ENCODE measurements around the gene ACOD1.

Gene ACOD1

GRCh38 chr13:76929320-76929719, 19.0 kb upstream of the ACOD1 start:
- Histone ChIP-seq H3K4me1 (ENCODE audit: control insufficient read depth, low read depth, low read length) (no peaks in the 10 kb centered on the region), H3K27me3 (ENCODE audit: insufficient read depth, low read length, poor library complexity) (no peaks in the 10 kb centered on the region), H2BK15ac (replicated peaks; ENCODE audit: low read depth) (no peak overlapping the region), H4K5ac (ENCODE audit: low read length) (no peak overlapping the region), H2BK120ac (ENCODE audit: low read depth, low read length) (no peak overlapping the region), H3K79me2 (ENCODE audit: control insufficient read depth, insufficient read depth, low read length) (no peaks in the 10 kb centered on the region), H3K79me1 (ENCODE audit: low read length) (no peaks in the 10 kb centered on the region), H3K56ac (ENCODE audit: low read length) (no peak overlapping the region), H3K4me3 (ENCODE audit: low read length) (no peak overlapping the region), H3K36me3 (ENCODE audit: control insufficient read depth, insufficient read depth, low read length) (no peaks in the 10 kb centered on the region), H2BK5ac (ENCODE audit: low read length) (no peak overlapping the region), H3K4ac (ENCODE audit: low read depth, low read length) (no peak overlapping the region), H3K18ac (ENCODE audit: low read length) (no peak overlapping the region), H3K23ac (ENCODE audit: low read length) (no peak overlapping the region), H4K8ac (ENCODE audit: low read depth, low read length) (no peak overlapping the region), H3K4me2 (ENCODE audit: low read length) (no peak overlapping the region), H2AK5ac (ENCODE audit: low read length) (no peak overlapping the region), H3K9ac (ENCODE audit: low read length) (no peak overlapping the region), H3K27ac (ENCODE audit: low read depth, low read length) (no peak overlapping the region)
- no peak for DNase-seq
- no CpG with 5 or more reads among the region's 8 CpGs for WGBS (ENCODE audit: extremely low coverage, insufficient coverage, low lambda C conversion rate)

- Histone ChIP-seq H4K5ac (ENCODE audit: low read length) (no peak overlapping the region), H3K9ac (ENCODE audit: low read length) (no peak overlapping the region), H2BK5ac (ENCODE audit: low read length) (no peak overlapping the region), H3K79me2 (ENCODE audit: control insufficient read depth, insufficient read depth, low read length) (no peaks in the 10 kb centered on the region), H3K23ac (ENCODE audit: low read length) (no peak overlapping the region), H3K4me3 (ENCODE audit: low read length) (no peak overlapping the region), H3K56ac (ENCODE audit: low read length) (no peak overlapping the region), H3K4ac (ENCODE audit: low read depth, low read length) (no peak overlapping the region), H2AK5ac (ENCODE audit: low read length) (no peak overlapping the region), H2BK120ac (ENCODE audit: low read depth, low read length) (no peak overlapping the region), H3K4me1 (ENCODE audit: control insufficient read depth, low read depth, low read length) (no peaks in the 10 kb centered on the region), H3K27ac (ENCODE audit: low read depth, low read length) (no peak overlapping the region), H3K27me3 (ENCODE audit: insufficient read depth, low read length, poor library complexity) (no peaks in the 10 kb centered on the region), H3K18ac (ENCODE audit: low read length) (no peak overlapping the region), H3K79me1 (ENCODE audit: low read length) (no peaks in the 10 kb centered on the region), H3K4me2 (ENCODE audit: low read length) (no peak overlapping the region), H3K36me3 (ENCODE audit: control insufficient read depth, insufficient read depth, low read length) (no peaks in the 10 kb centered on the region), H4K8ac (ENCODE audit: low read depth, low read length) (no peak overlapping the region), H2BK15ac (replicated peaks; ENCODE audit: low read depth) (no peak overlapping the region)
- no peak for DNase-seq
- WGBS (ENCODE audit: extremely low coverage, insufficient coverage, low lambda C conversion rate), result no CpG with 5 or more reads among the region's 2 CpGs
Measured at GRCh38 chr13:76929851-76930374, 18.4 kb upstream of the ACOD1 start.

- Histone ChIP-seq H3K18ac (ENCODE audit: low read length) (no peak overlapping the region), H3K4me2 (ENCODE audit: low read length) (no peak overlapping the region)
- WGBS (ENCODE audit: extremely low coverage, insufficient coverage, low lambda C conversion rate), result no CpG with 5 or more reads among the region's 4 CpGs
Measured at GRCh38 chr13:76932076-76932475, 16.2 kb upstream of the ACOD1 start.

GRCh38 chr13:76934671-76935070, 13.6 kb upstream of the ACOD1 start:
- H3K23ac ChIP-seq (ENCODE audit: low read length), result no peak overlapping the region
- no peak overlapping the region for H4K8ac ChIP-seq (ENCODE audit: low read depth, low read length)
- no peak overlapping the region for H3K56ac ChIP-seq (ENCODE audit: low read length)
- H3K18ac ChIP-seq (ENCODE audit: low read length), result no peak overlapping the region
- H3K4ac ChIP-seq (ENCODE audit: low read depth, low read length), result no peak overlapping the region
- peak; percentile 10 for DNase-seq
- H2BK15ac ChIP-seq (replicated peaks; ENCODE audit: low read depth), result no peak overlapping the region
- H3K79me2 ChIP-seq (ENCODE audit: control insufficient read depth, insufficient read depth, low read length), result no peaks in the 10 kb centered on the region
- no peak overlapping the region for H2AK5ac ChIP-seq (ENCODE audit: low read length)
- H3K4me2 ChIP-seq (ENCODE audit: low read length), result no peak overlapping the region
- H3K36me3 ChIP-seq (ENCODE audit: control insufficient read depth, insufficient read depth, low read length), result no peaks in the 10 kb centered on the region
- H3K27me3 ChIP-seq (ENCODE audit: insufficient read depth, low read length, poor library complexity), result no peaks in the 10 kb centered on the region
- no peak overlapping the region for H3K4me3 ChIP-seq (ENCODE audit: low read length)
- no peak overlapping the region for H3K27ac ChIP-seq (ENCODE audit: low read depth, low read length)
- no peak overlapping the region for H2BK120ac ChIP-seq (ENCODE audit: low read depth, low read length)
- no peak overlapping the region for H4K5ac ChIP-seq (ENCODE audit: low read length)
- no peaks in the 10 kb centered on the region for H3K79me1 ChIP-seq (ENCODE audit: low read length)
- H3K9ac ChIP-seq (ENCODE audit: low read length), result no peak overlapping the region
- no CpG with 5 or more reads among the region's 1 CpG for WGBS (ENCODE audit: extremely low coverage, insufficient coverage, low lambda C conversion rate)
- H3K4me1 ChIP-seq (ENCODE audit: control insufficient read depth, low read depth, low read length), result no peaks in the 10 kb centered on the region
- H2BK5ac ChIP-seq (ENCODE audit: low read length), result no peak overlapping the region

More at GRCh38 chr13:76932076-76932475, 16.2 kb upstream of the ACOD1 start:
- H3K4me1 ChIP-seq (ENCODE audit: control insufficient read depth, low read depth, low read length), result no peaks in the 10 kb centered on the region
- no peak overlapping the region for H2AK5ac ChIP-seq (ENCODE audit: low read length)
- no peak for DNase-seq
- H3K56ac ChIP-seq (ENCODE audit: low read length), result no peak overlapping the region
- H3K27ac ChIP-seq (ENCODE audit: low read depth, low read length), result no peak overlapping the region
- no peaks in the 10 kb centered on the region for H3K36me3 ChIP-seq (ENCODE audit: control insufficient read depth, insufficient read depth, low read length)
- H3K4me3 ChIP-seq (ENCODE audit: low read length), result no peak overlapping the region
- H3K27me3 ChIP-seq (ENCODE audit: insufficient read depth, low read length, poor library complexity), result no peaks in the 10 kb centered on the region
- H2BK5ac ChIP-seq (ENCODE audit: low read length), result no peak overlapping the region
- H3K23ac ChIP-seq (ENCODE audit: low read length), result no peak overlapping the region
- no peak overlapping the region for H2BK120ac ChIP-seq (ENCODE audit: low read depth, low read length)
- no peak overlapping the region for H3K4ac ChIP-seq (ENCODE audit: low read depth, low read length)
- no peak overlapping the region for H4K8ac ChIP-seq (ENCODE audit: low read depth, low read length)
- H4K5ac ChIP-seq (ENCODE audit: low read length), result no peak overlapping the region
- no peak overlapping the region for H3K9ac ChIP-seq (ENCODE audit: low read length)
- no peak overlapping the region for H2BK15ac ChIP-seq (replicated peaks; ENCODE audit: low read depth)
- H3K79me2 ChIP-seq (ENCODE audit: control insufficient read depth, insufficient read depth, low read length), result no peaks in the 10 kb centered on the region
- no peaks in the 10 kb centered on the region for H3K79me1 ChIP-seq (ENCODE audit: low read length)

- no peak overlapping the region for H3K56ac ChIP-seq (ENCODE audit: low read length)
- no peak overlapping the region for H3K18ac ChIP-seq (ENCODE audit: low read length)
- no peak overlapping the region for H3K4me3 ChIP-seq (ENCODE audit: low read length)
- no peak overlapping the region for H3K27ac ChIP-seq (ENCODE audit: low read depth, low read length)
- H3K4ac ChIP-seq (ENCODE audit: low read depth, low read length), result no peak overlapping the region
- H2BK5ac ChIP-seq (ENCODE audit: low read length), result no peak overlapping the region
- H3K9ac ChIP-seq (ENCODE audit: low read length), result no peak overlapping the region
- H3K79me1 ChIP-seq (ENCODE audit: low read length), result no peaks in the 10 kb centered on the region
- WGBS (ENCODE audit: extremely low coverage, insufficient coverage, low lambda C conversion rate), result no CpG with 5 or more reads among the region's 2 CpGs
- no peak overlapping the region for H3K23ac ChIP-seq (ENCODE audit: low read length)
- no peaks in the 10 kb centered on the region for H3K4me1 ChIP-seq (ENCODE audit: control insufficient read depth, low read depth, low read length)
- H2BK15ac ChIP-seq (replicated peaks; ENCODE audit: low read depth), result no peak overlapping the region
- H2BK120ac ChIP-seq (ENCODE audit: low read depth, low read length), result no peak overlapping the region
- no peak for DNase-seq
- no peak overlapping the region for H4K5ac ChIP-seq (ENCODE audit: low read length)
- H3K36me3 ChIP-seq (ENCODE audit: control insufficient read depth, insufficient read depth, low read length), result no peaks in the 10 kb centered on the region
- no peaks in the 10 kb centered on the region for H3K27me3 ChIP-seq (ENCODE audit: insufficient read depth, low read length, poor library complexity)
- no peaks in the 10 kb centered on the region for H3K79me2 ChIP-seq (ENCODE audit: control insufficient read depth, insufficient read depth, low read length)
- H3K4me2 ChIP-seq (ENCODE audit: low read length), result no peak overlapping the region
- H2AK5ac ChIP-seq (ENCODE audit: low read length), result no peak overlapping the region
- H4K8ac ChIP-seq (ENCODE audit: low read depth, low read length), result no peak overlapping the region
Measured at GRCh38 chr13:76936763-76937162, 11.5 kb upstream of the ACOD1 start.

GRCh38 chr13:76937281-76937820, 11.0 kb upstream of the ACOD1 start:
- H3K18ac ChIP-seq (ENCODE audit: low read length), result no peak overlapping the region
- no peak for DNase-seq
- no peaks in the 10 kb centered on the region for H3K79me1 ChIP-seq (ENCODE audit: low read length)
- H3K4me1 ChIP-seq (ENCODE audit: control insufficient read depth, low read depth, low read length), result no peaks in the 10 kb centered on the region
- H2BK5ac ChIP-seq (ENCODE audit: low read length), result no peak overlapping the region
- H3K27me3 ChIP-seq (ENCODE audit: insufficient read depth, low read length, poor library complexity), result no peaks in the 10 kb centered on the region
- no peak overlapping the region for H3K27ac ChIP-seq (ENCODE audit: low read depth, low read length)
- H4K8ac ChIP-seq (ENCODE audit: low read depth, low read length), result no peak overlapping the region
- no peak overlapping the region for H3K4me3 ChIP-seq (ENCODE audit: low read length)
- H2AK5ac ChIP-seq (ENCODE audit: low read length), result no peak overlapping the region
- no peak overlapping the region for H4K5ac ChIP-seq (ENCODE audit: low read length)
- WGBS (ENCODE audit: extremely low coverage, insufficient coverage, low lambda C conversion rate), result no CpG with 5 or more reads among the region's 2 CpGs
- no peak overlapping the region for H2BK120ac ChIP-seq (ENCODE audit: low read depth, low read length)
- H3K4me2 ChIP-seq (ENCODE audit: low read length), result no peak overlapping the region
- no peak overlapping the region for H3K4ac ChIP-seq (ENCODE audit: low read depth, low read length)
- H2BK15ac ChIP-seq (replicated peaks; ENCODE audit: low read depth), result no peak overlapping the region
- no peaks in the 10 kb centered on the region for H3K79me2 ChIP-seq (ENCODE audit: control insufficient read depth, insufficient read depth, low read length)
- H3K56ac ChIP-seq (ENCODE audit: low read length), result no peak overlapping the region
- no peak overlapping the region for H3K9ac ChIP-seq (ENCODE audit: low read length)
- no peak overlapping the region for H3K23ac ChIP-seq (ENCODE audit: low read length)
- no peaks in the 10 kb centered on the region for H3K36me3 ChIP-seq (ENCODE audit: control insufficient read depth, insufficient read depth, low read length)
